ENCODE data around the gene PDE11A. TPM values are rescaled to one million over a fixed set of nuclear protein-coding genes. Genes with fewer than 3 reads are reported as not detected.
A peak's percentile ranks its signal among the peaks of the same experiment; 100 is the strongest.

Gene PDE11A
- total and polyA plus RNA-seq, 4 donors, result 1.0 to 5.9 (median 1.7) TPM

- Histone ChIP-seq H3K27ac (ENCODE audit: low read depth in 1 of 2, low read length in 2 of 2) (peak overlapping the region; percentile 31 to 49), H3K4me1 (ENCODE audit: control insufficient read depth in 4 of 4, insufficient read depth in 4 of 4, low read length in 3 of 4) (peaks cover 9 to 29% (median 21%) of the 10 kb centered on the region in 4 donors)
- 89% methylated on average over 2 of the region's 2 CpGs for WGBS
Observed at GRCh38 chr2:177881921-177882320, 190.7 kb downstream of the PDE11A start.

GRCh38 chr2:177881008-177881747 lies 191.4 kb downstream of the PDE11A start:
- Histone ChIP-seq H3K9ac (ENCODE audit: low read depth in 1 of 2, low read length in 2 of 2) (no peak overlapping the region), H3K36me3 (ENCODE audit: control insufficient read depth in 4 of 4, insufficient read depth in 3 of 4, low read depth in 1 of 4, low read length in 3 of 4) (no peaks in the 10 kb centered on the region), H3K27ac (ENCODE audit: low read depth in 1 of 2, low read length in 2 of 2) (peak overlapping the region; percentile 31 to 64), H3K9me3 (ENCODE audit: control insufficient read depth in 4 of 4, low read length in 3 of 4) (no peaks in the 10 kb centered on the region), H3K4me3 (ENCODE audit: low read depth in 1 of 3, low read length in 3 of 3) (no peak overlapping the region), H3K27me3 (ENCODE audit: control insufficient read depth in 4 of 4, insufficient read depth in 4 of 4, low read length in 3 of 4) (no peaks in the 10 kb centered on the region), H3K4me1 (ENCODE audit: control insufficient read depth in 4 of 4, insufficient read depth in 4 of 4, low read length in 3 of 4) (peaks cover 9 to 30% (median 22%) of the 10 kb centered on the region in 4 donors)
- WGBS, result 65% methylated on average over 2 of the region's 2 CpGs
- no peak for DNase-seq (ENCODE audit: low spot score)
- TF ChIP-seq REST (IDR thresholded peaks at IDR 0.05) (no peak), SP1 (IDR thresholded peaks at IDR 0.05) (peak; percentile 17), ATF3 (IDR thresholded peaks at IDR 0.05) (peak; percentile 42), YY1 (IDR thresholded peaks at IDR 0.05) (peak; percentile 48), RXRA (IDR thresholded peaks at IDR 0.05) (peak in 1 of 2 donors; percentile 45), HNF4A (conservative IDR thresholded peaks at IDR 0.05) (peak; percentile 70 to 77), CTCF (IDR thresholded peaks at IDR 0.05; ENCODE audit: low read depth, low read length, missing input control) (no peak), RAD21 (IDR thresholded peaks at IDR 0.05) (no peak), NR2F2 (IDR thresholded peaks at IDR 0.05) (no peak)

More at GRCh38 chr2:177881921-177882320, 190.7 kb downstream of the PDE11A start:
- no peaks in the 10 kb centered on the region for H3K36me3 ChIP-seq (ENCODE audit: control insufficient read depth in 4 of 4, insufficient read depth in 3 of 4, low read depth in 1 of 4, low read length in 3 of 4)
- no peak overlapping the region for H3K9ac ChIP-seq (ENCODE audit: low read depth in 1 of 2, low read length in 2 of 2)
- H3K9me3 ChIP-seq (ENCODE audit: control insufficient read depth in 4 of 4, low read length in 3 of 4), result no peaks in the 10 kb centered on the region
- H3K4me3 ChIP-seq (ENCODE audit: low read depth in 1 of 3, low read length in 3 of 3), result no peak overlapping the region
- no peak for TF ChIP-seq FOXA2 (IDR thresholded peaks at IDR 0.05)
- no peak for TF ChIP-seq NR2F2 (IDR thresholded peaks at IDR 0.05)
- TF ChIP-seq MAX (IDR thresholded peaks at IDR 0.05), result no peak
- TF ChIP-seq HNF4G (IDR thresholded peaks at IDR 0.05), result no peak
- TF ChIP-seq ATF3 (IDR thresholded peaks at IDR 0.05), result no peak
- TF ChIP-seq RXRA (IDR thresholded peaks at IDR 0.05), result no peak
- TF ChIP-seq TAF1 (conservative IDR thresholded peaks at IDR 0.05), result no peak
- DNase-seq (ENCODE audit: low spot score), result no peak
- no peaks in the 10 kb centered on the region for H3K27me3 ChIP-seq (ENCODE audit: control insufficient read depth in 4 of 4, insufficient read depth in 4 of 4, low read length in 3 of 4)
